ENCODE measurements around the gene TIAM2.

The TIAM2 gene

GRCh38 chr6:155252581-155252980, 257.5 kb downstream of the TIAM2 start:
- H3K9ac ChIP-seq (ENCODE audit: low read length): no peak overlapping the region
- H3K9me3 ChIP-seq (replicated peaks; ENCODE audit: insufficient read depth, low read length): no peaks in the 10 kb centered on the region
- no peaks in the 10 kb centered on the region for H3K4me1 ChIP-seq (ENCODE audit: low read length)
- H3K27ac ChIP-seq (ENCODE audit: low read length): no peak overlapping the region
- H2AFZ ChIP-seq (ENCODE audit: low read length): no peak overlapping the region
- no peak overlapping the region for H3K4me3 ChIP-seq (ENCODE audit: low read length)
- no peaks in the 10 kb centered on the region for H4K20me1 ChIP-seq (ENCODE audit: insufficient read depth, low read length)
- H3F3A ChIP-seq (ENCODE audit: insufficient read depth, low read length): no peaks in the 10 kb centered on the region
- TF ChIP-seq EZH2phosphoT487 (IDR thresholded peaks at IDR 0.05; ENCODE audit: low read length) (no peak), CTCF (IDR thresholded peaks at IDR 0.05; ENCODE audit: low read length) (no peak), EZH2 (optimal IDR thresholded peaks at IDR 0.05; ENCODE audit: low read depth, low read length) (no peak)
- no peak overlapping the region for H3K4me2 ChIP-seq (ENCODE audit: low read depth, low read length)
- no peaks in the 10 kb centered on the region for H3K36me3 ChIP-seq (replicated peaks; ENCODE audit: insufficient read depth, low read length)
- no peaks in the 10 kb centered on the region for H3K27me3 ChIP-seq (replicated peaks; ENCODE audit: insufficient read depth, low read length)
- H3K79me2 ChIP-seq (ENCODE audit: low read length): no peaks in the 10 kb centered on the region
- no peak for DNase-seq
- H3K9me2 ChIP-seq (replicated peaks; ENCODE audit: insufficient read depth, low read length): no peaks in the 10 kb centered on the region

- Histone ChIP-seq H3K4me1 (ENCODE audit: low read length) (no peaks in the 10 kb centered on the region), H3K4me3 (ENCODE audit: low read length) (no peak overlapping the region), H3F3A (ENCODE audit: insufficient read depth, low read length) (no peaks in the 10 kb centered on the region), H4K20me1 (ENCODE audit: insufficient read depth, low read length) (no peaks in the 10 kb centered on the region), H3K9me3 (replicated peaks; ENCODE audit: insufficient read depth, low read length) (no peaks in the 10 kb centered on the region), H3K36me3 (replicated peaks; ENCODE audit: insufficient read depth, low read length) (no peaks in the 10 kb centered on the region), H2AFZ (ENCODE audit: low read length) (no peak overlapping the region), H3K9me2 (replicated peaks; ENCODE audit: insufficient read depth, low read length) (no peaks in the 10 kb centered on the region), H3K27me3 (replicated peaks; ENCODE audit: insufficient read depth, low read length) (no peaks in the 10 kb centered on the region), H3K79me2 (ENCODE audit: low read length) (no peaks in the 10 kb centered on the region), H3K27ac (ENCODE audit: low read length) (no peak overlapping the region), H3K9ac (ENCODE audit: low read length) (no peak overlapping the region), H3K4me2 (ENCODE audit: low read depth, low read length) (no peak overlapping the region)
- TF ChIP-seq CTCF (IDR thresholded peaks at IDR 0.05; ENCODE audit: low read length): no peak
- TF ChIP-seq EZH2 (optimal IDR thresholded peaks at IDR 0.05; ENCODE audit: low read depth, low read length): no peak
- TF ChIP-seq EZH2phosphoT487 (IDR thresholded peaks at IDR 0.05; ENCODE audit: low read length): no peak
- DNase-seq: no peak
Observed at GRCh38 chr6:155253337-155253736, 258.2 kb downstream of the TIAM2 start.

- Histone ChIP-seq H3K4me3 (ENCODE audit: low read length) (no peak overlapping the region), H3K4me1 (ENCODE audit: low read length) (no peaks in the 10 kb centered on the region), H2AFZ (ENCODE audit: low read length) (no peak overlapping the region), H3K4me2 (ENCODE audit: low read depth, low read length) (no peak overlapping the region), H3K79me2 (ENCODE audit: low read length) (no peaks in the 10 kb centered on the region), H4K20me1 (ENCODE audit: insufficient read depth, low read length) (no peaks in the 10 kb centered on the region), H3K27ac (ENCODE audit: low read length) (no peak overlapping the region), H3K9me3 (replicated peaks; ENCODE audit: insufficient read depth, low read length) (no peaks in the 10 kb centered on the region), H3K9me2 (replicated peaks; ENCODE audit: insufficient read depth, low read length) (no peaks in the 10 kb centered on the region), H3K27me3 (replicated peaks; ENCODE audit: insufficient read depth, low read length) (no peaks in the 10 kb centered on the region), H3F3A (ENCODE audit: insufficient read depth, low read length) (no peaks in the 10 kb centered on the region), H3K9ac (ENCODE audit: low read length) (no peak overlapping the region), H3K36me3 (replicated peaks; ENCODE audit: insufficient read depth, low read length) (no peaks in the 10 kb centered on the region)
- TF ChIP-seq CTCF (IDR thresholded peaks at IDR 0.05; ENCODE audit: low read length) (no peak), EZH2 (optimal IDR thresholded peaks at IDR 0.05; ENCODE audit: low read depth, low read length) (no peak), EZH2phosphoT487 (IDR thresholded peaks at IDR 0.05; ENCODE audit: low read length) (no peak)
- DNase-seq: no peak
Observed at GRCh38 chr6:155254139-155254538, 259.0 kb downstream of the TIAM2 start.

All from MM.1S (cell line).